GM21529 (cell line): ENCODE data around the gene CPM.

Experiments
- ATAC-seq: cut with Tn5 transposase; IDR thresholded peaks from one replicate; pipeline ENCODE4 v1.9.1; 2021; ENCODE audit not compliant: unreplicated experiment

The CPM gene

GRCh38 chr12:68957273-68957672 lies 24.3 kb upstream of the CPM start:
- no peak for ATAC-seq

GRCh38 chr12:68956466-68956865 lies 23.5 kb upstream of the CPM start:
- ATAC-seq = no peak

GRCh38 chr12:68954811-68955210 lies 21.8 kb upstream of the CPM start:
- ATAC-seq = no peak

- ATAC-seq = no peak
Measured at GRCh38 chr12:68953536-68953935, 20.6 kb upstream of the CPM start.

- no peak for ATAC-seq
Measured at GRCh38 chr12:68951652-68952051, 18.7 kb upstream of the CPM start.

GRCh38 chr12:68950511-68950910 lies 17.5 kb upstream of the CPM start:
- no peak for ATAC-seq

GRCh38 chr12:68945255-68945654 lies 12.3 kb upstream of the CPM start:
- no peak for ATAC-seq

GRCh38 chr12:68944296-68945076 lies 11.5 kb upstream of the CPM start:
- no peak for ATAC-seq

GRCh38 chr12:68943848-68944247 lies 10.9 kb upstream of the CPM start:
- ATAC-seq = no peak

GRCh38 chr12:68940731-68941130 lies 7.8 kb upstream of the CPM start:
- no peak for ATAC-seq

- no peak for ATAC-seq
Measured at GRCh38 chr12:68939505-68939904, 6.5 kb upstream of the CPM start.

- no peak for ATAC-seq
Measured at GRCh38 chr12:68934392-68934791, 1.4 kb upstream of the CPM start.

- ATAC-seq = peak; percentile 50
Measured at GRCh38 chr12:68932128-68932960, 627 bp downstream of the CPM start.

GRCh38 chr12:68930178-68930577 lies 2.8 kb downstream of the CPM start:
- ATAC-seq = no peak

GRCh38 chr12:68924546-68924945 lies 8.4 kb downstream of the CPM start:
- no peak for ATAC-seq

- no peak for ATAC-seq
Measured at GRCh38 chr12:68919581-68920239, 13.3 kb downstream of the CPM start.

- no peak for ATAC-seq
Measured at GRCh38 chr12:68918960-68919359, 14.0 kb downstream of the CPM start.

- ATAC-seq = no peak
Measured at GRCh38 chr12:68915055-68915454, 17.9 kb downstream of the CPM start.

GRCh38 chr12:68913682-68914081 lies 19.3 kb downstream of the CPM start:
- no peak for ATAC-seq

GRCh38 chr12:68912916-68913315 lies 20.1 kb downstream of the CPM start:
- ATAC-seq = no peak

- ATAC-seq = no peak
Measured at GRCh38 chr12:68911197-68911718, 21.7 kb downstream of the CPM start.

GRCh38 chr12:68910128-68910527 lies 22.8 kb downstream of the CPM start:
- no peak for ATAC-seq
